Measurements from ENCODE around the gene PIN1.

Gene PIN1

GRCh38 chr19:9850235-9850959, 15.3 kb downstream of the PIN1 start:
- Histone ChIP-seq H3K27me3 (no peaks in the 10 kb centered on the region), H3K36me3 (peaks cover 73% of the 10 kb centered on the region), H3K4me2 (no peak overlapping the region), H3K4me3 (no peak overlapping the region), H3K4me1 (no peaks in the 10 kb centered on the region), H3K9me3 (no peaks in the 10 kb centered on the region), H3K9ac (no peak overlapping the region), H3K27ac (no peak overlapping the region), H4K20me1 (peaks cover 49% of the 10 kb centered on the region)
- TF ChIP-seq Cebpa-rat (IDR thresholded peaks at IDR 0.05): no peak

- Histone ChIP-seq H4K20me1 (peaks cover 10% of the 10 kb centered on the region), H3K36me3 (peaks cover 46% of the 10 kb centered on the region), H3K4me2 (no peak overlapping the region), H3K4me1 (peaks cover 12% of the 10 kb centered on the region), H3K9me3 (no peaks in the 10 kb centered on the region), H3K27ac (no peak overlapping the region), H3K27me3 (no peaks in the 10 kb centered on the region), H3K9ac (no peak overlapping the region), H3K4me3 (no peak overlapping the region)
- no peak for TF ChIP-seq Cebpa-rat (IDR thresholded peaks at IDR 0.05)
Observed at GRCh38 chr19:9854282-9854846, 19.2 kb downstream of the PIN1 start.

- H3K27me3 ChIP-seq: no peaks in the 10 kb centered on the region
- no peak overlapping the region for H3K27ac ChIP-seq
- H3K4me3 ChIP-seq: no peak overlapping the region
- H3K9ac ChIP-seq: no peak overlapping the region
- peaks cover 12% of the 10 kb centered on the region for H3K4me1 ChIP-seq
- peaks cover 27% of the 10 kb centered on the region; the same call in 1 of the 2 replicates for H3K36me3 ChIP-seq
- TF ChIP-seq Cebpa-rat (IDR thresholded peaks at IDR 0.05): no peak
- H3K9me3 ChIP-seq: no peaks in the 10 kb centered on the region
- H3K4me2 ChIP-seq: no peak overlapping the region
- no peaks in the 10 kb centered on the region for H4K20me1 ChIP-seq
Observed at GRCh38 chr19:9856609-9857008, 21.5 kb downstream of the PIN1 start.

GRCh38 chr19:9857076-9857721, 22.1 kb downstream of the PIN1 start:
- Histone ChIP-seq H3K27ac (no peak overlapping the region), H3K9me3 (no peaks in the 10 kb centered on the region), H3K36me3 (peaks cover 27% of the 10 kb centered on the region; the same call in 1 of the 2 replicates), H4K20me1 (no peaks in the 10 kb centered on the region), H3K27me3 (no peaks in the 10 kb centered on the region), H3K4me2 (no peak overlapping the region), H3K4me1 (peaks cover 12% of the 10 kb centered on the region), H3K4me3 (no peak overlapping the region), H3K9ac (no peak overlapping the region)
- no peak for TF ChIP-seq Cebpa-rat (IDR thresholded peaks at IDR 0.05)

GRCh38 chr19:9857920-9858746, 23.0 kb downstream of the PIN1 start:
- H3K9ac ChIP-seq: no peak overlapping the region
- H3K36me3 ChIP-seq: peaks cover 26% of the 10 kb centered on the region; the same call in 1 of the 2 replicates
- TF ChIP-seq Cebpa-rat (IDR thresholded peaks at IDR 0.05): no peak
- no peaks in the 10 kb centered on the region for H3K27me3 ChIP-seq
- H3K4me2 ChIP-seq: peak overlapping the region; percentile 32
- no peaks in the 10 kb centered on the region for H4K20me1 ChIP-seq
- no peak overlapping the region for H3K4me3 ChIP-seq
- H3K9me3 ChIP-seq: no peaks in the 10 kb centered on the region
- H3K4me1 ChIP-seq: peaks cover 12% of the 10 kb centered on the region
- H3K27ac ChIP-seq: no peak overlapping the region

- Histone ChIP-seq H3K4me1 (peaks cover 12% of the 10 kb centered on the region), H3K9ac (no peak overlapping the region), H3K9me3 (no peaks in the 10 kb centered on the region), H3K4me2 (peak overlapping the region; percentile 26; the same call in 1 of the 2 replicates), H3K36me3 (peaks cover 22% of the 10 kb centered on the region; the same call in 1 of the 2 replicates), H3K27ac (no peak overlapping the region), H4K20me1 (no peaks in the 10 kb centered on the region), H3K4me3 (no peak overlapping the region), H3K27me3 (no peaks in the 10 kb centered on the region)
- TF ChIP-seq Cebpa-rat (IDR thresholded peaks at IDR 0.05): no peak
Observed at GRCh38 chr19:9858766-9859165, 23.6 kb downstream of the PIN1 start.

GRCh38 chr19:9860407-9860806, 25.3 kb downstream of the PIN1 start:
- Histone ChIP-seq H3K4me1 (peaks cover 12% of the 10 kb centered on the region), H3K27ac (no peak overlapping the region), H3K9ac (no peak overlapping the region), H3K36me3 (peaks cover 12% of the 10 kb centered on the region; the same call in 1 of the 2 replicates), H3K4me3 (no peak overlapping the region), H3K9me3 (no peaks in the 10 kb centered on the region), H3K27me3 (no peaks in the 10 kb centered on the region), H3K4me2 (no peak overlapping the region), H4K20me1 (no peaks in the 10 kb centered on the region)
- TF ChIP-seq Cebpa-rat (IDR thresholded peaks at IDR 0.05): no peak

GRCh38 chr19:9861503-9861902, 26.4 kb downstream of the PIN1 start:
- H3K9me3 ChIP-seq: no peaks in the 10 kb centered on the region
- peaks cover 10% of the 10 kb centered on the region; the same call in 1 of the 2 replicates for H3K36me3 ChIP-seq
- H3K4me2 ChIP-seq: no peak overlapping the region
- peaks cover 21% of the 10 kb centered on the region for H3K4me1 ChIP-seq
- no peaks in the 10 kb centered on the region for H3K27me3 ChIP-seq
- H3K9ac ChIP-seq: no peak overlapping the region
- TF ChIP-seq Cebpa-rat (IDR thresholded peaks at IDR 0.05): no peak
- no peak overlapping the region for H3K4me3 ChIP-seq
- no peak overlapping the region for H3K27ac ChIP-seq
- no peaks in the 10 kb centered on the region for H4K20me1 ChIP-seq

- no peak overlapping the region for H3K9ac ChIP-seq
- H3K4me1 ChIP-seq: peaks cover 19% of the 10 kb centered on the region
- no peaks in the 10 kb centered on the region for H3K9me3 ChIP-seq
- no peak for TF ChIP-seq Cebpa-rat (IDR thresholded peaks at IDR 0.05)
- H3K27me3 ChIP-seq: no peaks in the 10 kb centered on the region
- H4K20me1 ChIP-seq: no peaks in the 10 kb centered on the region
- H3K4me2 ChIP-seq: no peak overlapping the region
- no peak overlapping the region for H3K4me3 ChIP-seq
- H3K36me3 ChIP-seq: no peaks in the 10 kb centered on the region
- no peak overlapping the region for H3K27ac ChIP-seq
Observed at GRCh38 chr19:9862938-9863337, 27.8 kb downstream of the PIN1 start.
